H9 (cell line): ENCODE measurements around the gene PBX4. TPM values are rescaled to one million over a fixed set of nuclear protein-coding genes. Genes with fewer than 3 reads are reported as not detected.

Experiments used
- DNase-seq: peaks from one replicate; pipeline ENCODE4 v3.0.0-alpha.2; 2017
- H2AFZ ChIP-seq: one replicate; pipeline ENCODE4 v1.6.1; 2013; ENCODE audit warnings: mild to moderate bottlenecking, low read length, control low read depth, moderate library complexity
- H2AK5ac ChIP-seq: 2 replicates; pipeline ENCODE4 v1.6.1; 2013; ENCODE audit warnings: low read length, control low read depth, mixed read lengths; ENCODE audit not compliant: insufficient read length
- H2BK120ac ChIP-seq: one replicate; pipeline ENCODE4 v1.6.1; 2013; ENCODE audit warnings: low read depth, mild to moderate bottlenecking, low read length, control low read depth, inconsistent platforms; ENCODE audit not compliant: poor library complexity, severe bottlenecking
- H2BK12ac ChIP-seq: 2 replicates; pipeline ENCODE4 v1.6.1; 2013; ENCODE audit warnings: low read length, control low read depth, mixed read lengths, low read depth; ENCODE audit not compliant: insufficient read length
- H2BK15ac ChIP-seq: 2 replicates; pipeline ENCODE4 v1.6.1; 2013; ENCODE audit warnings: low read depth, low read length, control low read depth
- H2BK20ac ChIP-seq: one replicate; pipeline ENCODE4 v1.6.1; 2013; ENCODE audit warnings: low read depth, mild to moderate bottlenecking, low read length, control low read depth, inconsistent platforms; ENCODE audit not compliant: poor library complexity, severe bottlenecking
- H2BK5ac ChIP-seq: 2 replicates; pipeline ENCODE4 v1.6.1; 2013; ENCODE audit warnings: low read length, control low read depth, mixed read lengths; ENCODE audit not compliant: insufficient read length
- H3K14ac ChIP-seq: 2 replicates; pipeline ENCODE4 v1.6.1; 2013; ENCODE audit warnings: low read length, control low read depth; ENCODE audit not compliant: insufficient read depth
- H3K18ac ChIP-seq: 2 replicates; pipeline ENCODE4 v1.6.1; 2013; ENCODE audit warnings: low read depth, mild to moderate bottlenecking, mixed read lengths, low read length, control low read depth; ENCODE audit not compliant: insufficient read length
- H3K23ac ChIP-seq: 2 replicates; pipeline ENCODE4 v1.6.1; 2013; ENCODE audit warnings: low read length, control low read depth, mixed read lengths, low read depth; ENCODE audit not compliant: insufficient read length
- H3K23me2 ChIP-seq: 2 replicates; pipeline ENCODE4 v1.6.1; 2013; ENCODE audit warnings: low read depth, mild to moderate bottlenecking, mixed read lengths, low read length, control low read depth; ENCODE audit not compliant: insufficient read length, poor library complexity, severe bottlenecking
- H3K27ac ChIP-seq: 2 replicates; pipeline ENCODE4 v1.5.1; 2013; ENCODE audit warnings: low read length, control low read depth, mixed read lengths, low read depth; ENCODE audit not compliant: insufficient read length
- H3K27me3 ChIP-seq: 2 replicates; pipeline ENCODE4 v1.6.1; 2013; ENCODE audit warnings: low read length, control low read depth, inconsistent platforms; ENCODE audit not compliant: insufficient read depth
- H3K4ac ChIP-seq: 2 replicates; pipeline ENCODE4 v1.6.1; 2013; ENCODE audit warnings: low read depth, mild to moderate bottlenecking, control low read depth, inconsistent platforms, low read length, moderate library complexity
- H3K4me1 ChIP-seq: 2 replicates; pipeline ENCODE4 v1.6.1; 2013; ENCODE audit warnings: low read length, control low read depth, inconsistent platforms; ENCODE audit not compliant: insufficient read depth
- H3K4me2 ChIP-seq: 2 replicates; pipeline ENCODE4 v1.6.1; 2013; ENCODE audit warnings: low read length, control low read depth, mixed read lengths; ENCODE audit not compliant: insufficient read length, insufficient read depth
- H3K56ac ChIP-seq: 2 replicates; pipeline ENCODE4 v1.6.1; 2013; ENCODE audit warnings: low read depth, mild to moderate bottlenecking, mixed read lengths, low read length, control low read depth; ENCODE audit not compliant: insufficient read length
- H3K79me1 ChIP-seq: 2 replicates; pipeline ENCODE4 v1.6.1; 2013; ENCODE audit warnings: low read depth, mild to moderate bottlenecking, moderate library complexity, low read length, control low read depth, inconsistent platforms; ENCODE audit not compliant: insufficient read depth, poor library complexity, severe bottlenecking
- H3K79me2 ChIP-seq: 2 replicates; pipeline ENCODE4 v1.6.1; 2013; ENCODE audit warnings: low read length, control low read depth, inconsistent platforms; ENCODE audit not compliant: insufficient read depth
- H3K9ac ChIP-seq: 2 replicates; pipeline ENCODE4 v1.6.1; 2013; ENCODE audit warnings: low read length, control low read depth, mixed read lengths; ENCODE audit not compliant: insufficient read length; ENCODE audit errors: extremely low read depth
- H3K9me3 ChIP-seq: one replicate; pipeline ENCODE4 v1.6.1; 2013; ENCODE audit warnings: low read depth, low read length, inconsistent platforms; ENCODE audit not compliant: control insufficient read depth
- H3T11ph ChIP-seq: one replicate; pipeline ENCODE4 v1.6.1; 2013; ENCODE audit warnings: mild to moderate bottlenecking, low read length, control low read depth, inconsistent platforms
- H4K20me1 ChIP-seq: one replicate; pipeline ENCODE4 v1.6.1; 2013; ENCODE audit not compliant: control insufficient read depth, insufficient read length, insufficient read depth
- H4K5ac ChIP-seq: 2 replicates; pipeline ENCODE4 v1.6.1; 2013; ENCODE audit warnings: low read depth, mild to moderate bottlenecking, mixed read lengths, low read length, control low read depth; ENCODE audit not compliant: insufficient read length
- H4K8ac ChIP-seq: replicated peaks from 2 replicates; pipeline ENCODE4 v1.6.1; 2013; ENCODE audit warnings: low read length, control low read depth, mixed read lengths, low read depth; ENCODE audit not compliant: insufficient read length
- H4K91ac ChIP-seq: 2 replicates; pipeline ENCODE4 v1.6.1; 2013; ENCODE audit warnings: low read depth, mild to moderate bottlenecking, moderate library complexity, mixed read lengths, low read length, control low read depth; ENCODE audit not compliant: insufficient read length
- H3K27ac Mint-ChIP-seq, 3 experiments: 2 replicates in 2 of 3; 3 replicates in 1 of 3; pipeline ENCODE4 v1.8.0; 2020 to 2021; ENCODE audit warnings: mixed read lengths in 3 of 3, mild to moderate bottlenecking in 1 of 3, moderate library complexity in 1 of 3
- H3K27me3 Mint-ChIP-seq: 2 replicates; pipeline ENCODE4 v1.8.0; 2021; ENCODE audit warnings: low read depth, mild to moderate bottlenecking, moderate library complexity, mixed read lengths
- H3K36me3 Mint-ChIP-seq, 3 experiments: 2 replicates in 2 of 3; 3 replicates in 1 of 3; pipeline ENCODE4 v1.8.0; 2020 to 2021; ENCODE audit warnings: low read depth in 3 of 3, mixed read lengths in 3 of 3; ENCODE audit not compliant: insufficient read depth in 1 of 3
- H3K4me1 Mint-ChIP-seq, 2 experiments: 2 replicates each; pipeline ENCODE4 v1.8.0; 2020; ENCODE audit warnings: mixed read lengths in 2 of 2
- H3K4me3 Mint-ChIP-seq, 2 experiments: 2 replicates in 1 of 2; 3 replicates in 1 of 2; pipeline ENCODE4 v1.8.0; 2020 to 2021; ENCODE audit warnings: mild to moderate bottlenecking in 2 of 2, mixed read lengths in 2 of 2, moderate library complexity in 1 of 2
- H3K9me3 Mint-ChIP-seq, 2 experiments: 2 replicates in 1 of 2; 3 replicates in 1 of 2; pipeline ENCODE4 v1.8.0; 2020; ENCODE audit warnings: mild to moderate bottlenecking in 2 of 2, mixed read lengths in 2 of 2, moderate library complexity in 1 of 2
- CTCF ChIP-seq: fragments of 200-600 bp; sonication (generic); conservative IDR thresholded peaks from 3 replicates; pipeline ENCODE4 v1.8.0; 2021; ENCODE audit warnings: antibody characterized with exemption, mild to moderate bottlenecking
- WGBS: extraction: QIAGEN DNeasy Blood & Tissue Kit; methylation state at CpG from one replicate; pipeline ENCODE4 v1.1.7; 2013; ENCODE audit warnings: missing lambda C conversion rate, low lambda C conversion rate, mixed read lengths; ENCODE audit not compliant: insufficient read length; ENCODE audit errors: extremely low coverage; 5-methylcytosine and 5-hydroxymethylcytosine counted together
- total RNA-seq: library from RNA; stranded (reverse); gene quantifications from 2 replicates; pipeline ENCODE4 v1.2.1, GENCODE V29; 2021

PBX4 gene
- total RNA-seq, 1 experiment from 2014 or later, result 3.3 TPM

GRCh38 chr19:19581391-19581790 is 37.1 kb downstream of the PBX4 start:
- Histone ChIP-seq H2BK12ac (no peak overlapping the region), H3K27ac (no peak overlapping the region), H3K9ac (no peak overlapping the region), H4K91ac (no peak overlapping the region), H4K5ac (no peak overlapping the region), H3K56ac (no peak overlapping the region), H3T11ph (no peak overlapping the region), H3K9me3 (no peaks in the 10 kb centered on the region), H3K23me2 (no peaks in the 10 kb centered on the region), H3K4me2 (no peak overlapping the region), H3K27me3 (no peaks in the 10 kb centered on the region), H2AK5ac (no peak overlapping the region), H3K79me1 (no peaks in the 10 kb centered on the region), H2AFZ (no peak overlapping the region), H2BK20ac (no peak overlapping the region), H3K79me2 (no peaks in the 10 kb centered on the region), H4K8ac (no peak overlapping the region), H2BK15ac (no peak overlapping the region), H3K4ac (no peak overlapping the region), H4K20me1 (no peaks in the 10 kb centered on the region), H3K18ac (no peak overlapping the region), H3K23ac (no peak overlapping the region), H2BK120ac (no peak overlapping the region), H3K4me1 (no peaks in the 10 kb centered on the region), H2BK5ac (no peak overlapping the region), H3K14ac (no peak overlapping the region)
- DNase-seq, result no peak
- no peak for TF ChIP-seq CTCF
- Mint-ChIP-seq H3K4me3 (no peak overlapping the region), H3K4me1 (peaks cover 0 to 5% of the 10 kb centered on the region in 2 experiments; a peak in 1 of 4 replicates), H3K36me3 (no peaks in the 10 kb centered on the region), H3K9me3 (no peaks in the 10 kb centered on the region), H3K27ac (no peak overlapping the region; a peak in 1 of 7 replicates), H3K27me3 (peaks cover 19% of the 10 kb centered on the region)
- WGBS, result no CpG with 5 or more reads among the region's 13 CpGs
